HepG2 (cell line): ENCODE data around the gene CABLES1. TPM values are rescaled to one million over a fixed set of nuclear protein-coding genes. Genes with fewer than 3 reads are reported as not detected.

Source experiments
- ATAC-seq: fragments of 200-7000 bp; cut with Tn5 transposase; 3 replicates; pipeline ENCODE4 v1.9.1; 2020; ENCODE audit warnings: mild to moderate bottlenecking, moderate library complexity
- BruUV-seq: library from RNA; stranded (reverse); fragments of 400-500 nt; replicated peaks from 2 replicates; lab custom pipeline; 2021; lab: Mats Ljungman, UMichigan
- CTCF ChIA-PET: fragments of 300-600 bp; formaldehyde crosslinking; extraction: SDS; loops from one replicate; lab custom pipeline; 2021; ENCODE audit warnings: low total read pairs, inconsistent platforms, low intra/inter-chr PET ratio; lab: Yijun Ruan, JAX
- POLR2A ChIA-PET: fragments of 350-600 bp; sonication (Branson Sonifier 250); formaldehyde crosslinking; loops from one replicate; lab custom pipeline; 2020; ENCODE audit warnings: antibody characterized with exemption, inconsistent platforms; lab: Yijun Ruan, JAX
- DNase-seq: peaks from one replicate; pipeline ENCODE4 v3.0.0-alpha.2; 2015; ENCODE audit warnings: low spot score
- FAIRE-seq: peaks from 3 replicates; lab custom pipeline; 2011; peaks lifted over from hg19 to GRCh38; lab: Jason Lieb, UNC
- H2AFZ ChIP-seq: one replicate; pipeline ENCODE4 v1.6.1; 2011; ENCODE audit warnings: low read length, inconsistent platforms
- H3K27ac ChIP-seq: fragments of 300-600 bp; 3 replicates; pipeline ENCODE4 v1.8.0; 2011; ENCODE audit warnings: mixed run types, mild to moderate bottlenecking, mixed read lengths, low read length, inconsistent platforms; ENCODE audit not compliant: insufficient read depth; ENCODE audit errors: extremely low read length
- H3K27me3 ChIP-seq, 2 experiments: fragments of 200-600 bp in 1 of 2; 2 replicates in 1 of 2; 3 replicates in 1 of 2; pipeline versions ENCODE4 v1.6.0 to v1.8.0; 2011; ENCODE audit warnings: low read length in 2 of 2, mild to moderate bottlenecking in 2 of 2, moderate library complexity in 2 of 2, inconsistent platforms in 1 of 2; ENCODE audit not compliant: insufficient read depth in 2 of 2, control insufficient read depth in 1 of 2
- H3K36me3 ChIP-seq, 2 experiments: fragments of 200-600 bp in 1 of 2; replicated peaks in 1 of 2; 2 replicates in 1 of 2; 3 replicates in 1 of 2; pipeline versions ENCODE4 v1.5.1 to v1.8.0; 2011; ENCODE audit warnings: low read length in 2 of 2, inconsistent platforms in 1 of 2; ENCODE audit not compliant: insufficient read depth in 2 of 2, control insufficient read depth in 1 of 2
- H3K4me1 ChIP-seq: 2 replicates; pipeline ENCODE4 v1.5.1; 2012; ENCODE audit warnings: low read length, inconsistent platforms; ENCODE audit not compliant: insufficient read depth
- H3K4me2 ChIP-seq: 2 replicates; pipeline ENCODE4 v1.6.0; 2011; ENCODE audit warnings: low read depth, low read length, inconsistent platforms
- H3K4me3 ChIP-seq, 3 experiments: fragments of 200-600 bp in 1 of 3; sonication (generic), shearing (Covaris generic) in 1 of 3; replicated peaks in 1 of 3; 2 replicates each; pipeline ENCODE4 v1.5.1; 2011 to 2016; ENCODE audit warnings: low read length in 3 of 3, inconsistent platforms in 2 of 3, low read depth in 2 of 3, mild to moderate bottlenecking in 2 of 3, control low read depth in 1 of 3, mixed read lengths in 1 of 3; ENCODE audit not compliant: insufficient read depth in 1 of 3
- H3K79me2 ChIP-seq: one replicate; pipeline ENCODE4 v1.6.1; 2011; ENCODE audit warnings: low read length, inconsistent platforms; ENCODE audit not compliant: insufficient read depth
- H3K9ac ChIP-seq: 2 replicates; pipeline ENCODE4 v1.6.0; 2011; ENCODE audit warnings: mild to moderate bottlenecking, low read depth, low read length, inconsistent platforms; ENCODE audit not compliant: insufficient read depth
- H3K9me3 ChIP-seq: 2 replicates; pipeline ENCODE4 v1.5.1; 2012; ENCODE audit warnings: mild to moderate bottlenecking, low read length
- H4K20me1 ChIP-seq: 2 replicates; pipeline ENCODE4 v1.6.0; 2011; ENCODE audit warnings: inconsistent platforms, mild to moderate bottlenecking, low read length, moderate library complexity; ENCODE audit not compliant: insufficient read depth
- FOXK2 ChIP-seq: fragments of 450-650 bp; IDR thresholded peaks from 2 replicates; pipeline ENCODE4 v1.6.1; 2016
- GMEB2 ChIP-seq: IDR thresholded peaks from 2 replicates; pipeline ENCODE4 v1.6.1; 2016; ENCODE audit warnings: missing biosample characterization, missing genetic modification reagents, low read depth
- HMG20A ChIP-seq: IDR thresholded peaks from 2 replicates; pipeline ENCODE4 v1.6.1; 2016; ENCODE audit warnings: borderline replicate concordance
- NFE2 ChIP-seq: sonication (generic); formaldehyde crosslinking; IDR thresholded peaks from 2 replicates; pipeline ENCODE4 v1.4.0; 2020; ENCODE audit warnings: missing genetic modification reagents
- NR3C1 ChIP-seq: sonication (generic); formaldehyde crosslinking; IDR thresholded peaks from 2 replicates; pipeline ENCODE4 v1.4.0; 2020; ENCODE audit warnings: missing genetic modification reagents
- SNAI1 ChIP-seq: sonication (generic); formaldehyde crosslinking; IDR thresholded peaks from 2 replicates; pipeline ENCODE4 v1.5.0; 2020; ENCODE audit warnings: mild to moderate bottlenecking, missing genetic modification reagents, borderline replicate concordance
- SNAPC2 ChIP-seq: sonication (generic); formaldehyde crosslinking; IDR thresholded peaks from 2 replicates; pipeline ENCODE4 v1.8.1; 2022; ENCODE audit warnings: mild to moderate bottlenecking, missing genetic modification reagents
- SP4 ChIP-seq: sonication (generic); formaldehyde crosslinking; IDR thresholded peaks from 2 replicates; pipeline ENCODE4 v1.8.1; 2023; ENCODE audit warnings: mild to moderate bottlenecking, missing genetic modification reagents
- STAG1 ChIP-seq: sonication (generic); formaldehyde crosslinking; IDR thresholded peaks from 2 replicates; pipeline ENCODE4 v1.4.0; 2020; ENCODE audit warnings: missing genetic modification reagents
- TBL1XR1 ChIP-seq: fragments of 150-350 bp; IDR thresholded peaks from 2 replicates; pipeline ENCODE4 v1.6.1; 2014; ENCODE audit warnings: borderline replicate concordance, low read length; ENCODE audit not compliant: partially characterized antibody
- ZFYVE20 ChIP-seq: sonication (generic); formaldehyde crosslinking; IDR thresholded peaks from 2 replicates; pipeline ENCODE4 v1.8.0; 2023; ENCODE audit warnings: low read depth, mild to moderate bottlenecking, moderate library complexity, missing genetic modification reagents, borderline replicate concordance
- ZNF501 ChIP-seq: sonication (generic); formaldehyde crosslinking; IDR thresholded peaks from 2 replicates; pipeline ENCODE4 v1.5.1; 2020; ENCODE audit warnings: mild to moderate bottlenecking, moderate library complexity, missing genetic modification reagents
- ZNF724P ChIP-seq: sonication (generic); formaldehyde crosslinking; IDR thresholded peaks from 2 replicates; pipeline ENCODE4 v1.8.0; 2022; ENCODE audit warnings: missing genetic modification reagents, borderline replicate concordance
- ZNF788 ChIP-seq: sonication (generic); formaldehyde crosslinking; IDR thresholded peaks from 2 replicates; pipeline ENCODE4 v1.5.0; 2020; ENCODE audit warnings: mild to moderate bottlenecking, missing genetic modification reagents, borderline replicate concordance
- WGBS: methylation state at CpG from one replicate; pipeline ENCODE4 v1.1.6; 2017; ENCODE audit warnings: low lambda C conversion rate; 5-methylcytosine and 5-hydroxymethylcytosine counted together
- in situ Hi-C: cut with HindIII; loops from 2 replicates; pipeline ENCODE4 v1.10.0; 2017; ENCODE audit warnings: low pct_unique_long_range_greater_than_20kb; ENCODE audit not compliant: extremely low pct_ligation_motif_present
- intact Hi-C: fragments of 100-400 bp; cut with micrococcal nuclease; formaldehyde crosslinking; loops from one replicate; pipeline ENCODE4 v1.10.0; 2022; ENCODE audit not compliant: unreplicated experiment
- polyA plus RNA-seq, 8 experiments: library from polyadenylated mRNA; depleted of rRNA in 3 of 8; stranded (reverse) in 7 of 8; unstranded in 1 of 8; fragments of >200 nt; fragmentation: Illumina TruSeq in 4 of 8; extraction: Trizol in 4 of 8; gene quantifications; 2 replicates each; pipeline versions ENCODE4 v1.2.1 to v1.2.3, GENCODE V29; 2011 to 2016; ENCODE audit warnings: low read depth in 4 of 8, missing spikeins in 1 of 8, mixed read lengths in 1 of 8; ENCODE audit not compliant: insufficient read depth in 1 of 8
- total RNA-seq, 5 experiments: library from RNA; depleted of rRNA; stranded (reverse); fragments of >200 nt; fragmentation: Illumina TruSeq; extraction: Trizol; gene quantifications; 2 replicates each; pipeline ENCODE4 v1.2.3, GENCODE V29; 2016; ENCODE audit warnings: low read depth in 1 of 5

CABLES1 gene
- total and polyA plus RNA-seq, 2 of the 13 experiments (the other 11 are each of a cell fraction or from before 2014, with no cell fraction given) = 14.7 to 25.8 TPM

GRCh38 chr18:23103449-23103848 lies 31.8 kb upstream of the CABLES1 start:
- H3K27ac ChIP-seq = no peak overlapping the region
- in situ Hi-C loops = no loop called here
- WGBS = 73% methylated on average over 4 of the region's 4 CpGs
- 0 out of 5 replicates have a peak, but pooled peaks cover 0 to 4% of the 10 kb centered on the region in 2 experiments for H3K27me3 ChIP-seq
- intact Hi-C loops = no loop called here
- no peak overlapping the region for H3K4me3 ChIP-seq
- no peak overlapping the region for H3K4me2 ChIP-seq
- H3K4me1 ChIP-seq = peaks cover 71% of the 10 kb centered on the region
- H3K9ac ChIP-seq = no peak overlapping the region
- no peaks in the 10 kb centered on the region for H3K9me3 ChIP-seq
- TF ChIP-seq SNAPC2 (CRISPR knock-in tag) (no peak), SNAI1 (CRISPR knock-in tag) (no peak), ZNF501 (CRISPR knock-in tag) (no peak)
- no peak overlapping the region for H2AFZ ChIP-seq
- H3K79me2 ChIP-seq = no peaks in the 10 kb centered on the region
- H4K20me1 ChIP-seq = no peaks in the 10 kb centered on the region
- POLR2A ChIA-PET = interaction anchor here (2.0 kb wide), 1 partner anchor 31 kb away, joined by 8 read pairs; no protein-coding TSS in a partner anchor
- BruUV-seq = no TSS peak
- CTCF ChIA-PET = no interaction called here
- FAIRE-seq (no peak), ATAC-seq (no peak), DNase-seq (no peak)
- H3K36me3 ChIP-seq = no peaks in the 10 kb centered on the region

GRCh38 chr18:23105030-23105429 lies 30.3 kb upstream of the CABLES1 start:
- BruUV-seq = no TSS peak
- in situ Hi-C loops (no loop called here), intact Hi-C loops (no loop called here)
- no peak overlapping the region for H3K4me2 ChIP-seq
- WGBS = 93% methylated on average over 3 of the region's 3 CpGs
- no peak overlapping the region for H3K27ac ChIP-seq
- ATAC-seq (no peak), FAIRE-seq (no peak), DNase-seq (no peak)
- no peaks in the 10 kb centered on the region for H3K36me3 ChIP-seq
- H4K20me1 ChIP-seq = no peaks in the 10 kb centered on the region
- POLR2A ChIA-PET = no interaction called here
- H3K79me2 ChIP-seq = no peaks in the 10 kb centered on the region
- no peaks in the 10 kb centered on the region for H3K9me3 ChIP-seq
- TF ChIP-seq ZNF724P (CRISPR knock-in tag) (no peak), STAG1 (CRISPR knock-in tag) (no peak), ZNF788 (CRISPR knock-in tag) (no peak), NFE2 (CRISPR knock-in tag) (no peak), TBL1XR1 (no peak), FOXK2 (no peak), NR3C1 (no peak), HMG20A (no peak), ZFYVE20 (CRISPR knock-in tag) (no peak), SP4 (no peak), GMEB2 (CRISPR knock-in tag) (no peak)
- TF ChIP-seq, all 625 proteins: peak for 0
- Histone ChIP-seq H3K4me3 (no peak overlapping the region), H3K4me1 (peaks cover 55% of the 10 kb centered on the region), H3K27me3 (0 out of 5 replicates have a peak, but pooled peaks cover 0 to 4% of the 10 kb centered on the region in 2 experiments), H2AFZ (no peak overlapping the region), H3K9ac (no peak overlapping the region)
- CTCF ChIA-PET = no interaction called here
